Astrocyte (in vitro differentiated cells and primary cell): Measurements from ENCODE around the gene NDUFS7.

Experiments
- CTCF ChIP-seq: IDR thresholded peaks from 2 replicates; pipeline ENCODE4 v1.5.1; 2011; ENCODE audit warnings: low read depth, mild to moderate bottlenecking, inconsistent platforms, low read length, moderate library complexity; ENCODE audit not compliant: insufficient read depth
- EZH2 ChIP-seq: IDR thresholded peaks from 2 replicates; pipeline ENCODE4 v1.6.1; 2012; ENCODE audit warnings: mild to moderate bottlenecking, low read length, inconsistent platforms; ENCODE audit not compliant: insufficient read depth

- TF ChIP-seq CTCF (no peak), EZH2 (no peak)
Observed at GRCh38 chr19:1394252-1395193, 10.8 kb downstream of the NDUFS7 start.
